BJ (cell line): Measurements from ENCODE around the gene PROM1. TPM values are rescaled to one million over a fixed set of nuclear protein-coding genes. Genes with fewer than 3 reads are reported as not detected.

Experiments used
- CTCF ChIA-PET: fragments of 350-600 bp; formaldehyde crosslinking; extraction: SDS; loops from one replicate; lab custom pipeline; 2021; ENCODE audit warnings: antibody characterized with exemption, inconsistent platforms; lab: Yijun Ruan, JAX
- POLR2A ChIA-PET: fragments of 300-600 bp; sonication (Branson Sonifier 250); formaldehyde crosslinking; extraction: SDS; loops from one replicate; lab custom pipeline; 2021; ENCODE audit warnings: antibody characterized with exemption; lab: Charles Lee
- DNase-seq: peaks from one replicate; pipeline ENCODE4 v3.0.0-alpha.2; 2011; ENCODE audit warnings: low read depth
- H3K27me3 ChIP-seq: 2 replicates; pipeline ENCODE4 v1.6.0; 2011; ENCODE audit warnings: low read length; ENCODE audit not compliant: control insufficient read depth, insufficient read depth
- H3K36me3 ChIP-seq: 2 replicates; pipeline ENCODE4 v1.5.1; 2011; ENCODE audit warnings: low read length; ENCODE audit not compliant: control insufficient read depth, insufficient read depth
- H3K4me3 ChIP-seq: 2 replicates; pipeline ENCODE4 v1.5.1; 2011; ENCODE audit warnings: low read depth, mild to moderate bottlenecking, control low read depth, low read length
- CTCF ChIP-seq: IDR thresholded peaks from 2 replicates; pipeline ENCODE4 v1.5.1; 2011; ENCODE audit warnings: low read depth, mild to moderate bottlenecking, control low read depth, inconsistent platforms, low read length, moderate library complexity; ENCODE audit not compliant: insufficient read depth
- polyA plus RNA-seq: library from polyadenylated mRNA; depleted of rRNA; stranded (reverse); fragments of >200 nt; gene quantifications from 2 replicates; pipeline ENCODE4 v1.2.3, GENCODE V29; 2011

PROM1 gene
- polyA plus RNA-seq, 1 experiment, result not detected

- Histone ChIP-seq H3K4me3 (no peak overlapping the region), H3K27me3 (peaks cover 14% of the 10 kb centered on the region), H3K36me3 (no peaks in the 10 kb centered on the region)
- no peak for TF ChIP-seq CTCF
- POLR2A ChIA-PET, result no interaction called here
- DNase-seq, result no peak
- CTCF ChIA-PET, result interaction anchor here (0.6 to 1.4 kb wide), 2 partner anchors 27 to 431 kb away, joined by 3 to 4 read pairs; no protein-coding TSS in a partner anchor
Observed at GRCh38 chr4:15929540-15929939, 154.3 kb downstream of the PROM1 start.

- ChIA-PET CTCF (interaction anchor here (0.6 to 1.4 kb wide), 3 partner anchors 27 to 430 kb away, joined by 3 to 4 read pairs (median 3); no protein-coding TSS in a partner anchor), POLR2A (no interaction called here)
- DNase-seq, result no peak
- Histone ChIP-seq H3K4me3 (no peak overlapping the region), H3K36me3 (no peaks in the 10 kb centered on the region), H3K27me3 (peaks cover 14% of the 10 kb centered on the region)
- TF ChIP-seq CTCF, result no peak
Observed at GRCh38 chr4:15928883-15929282, 154.9 kb downstream of the PROM1 start.

GRCh38 chr4:15926486-15926885, 157.3 kb downstream of the PROM1 start:
- H3K36me3 ChIP-seq, result no peaks in the 10 kb centered on the region
- ChIA-PET POLR2A (no interaction called here), CTCF (interaction anchor here (1.0 to 1.3 kb wide), 3 partner anchors 9 to 44 kb away, joined by 3 to 4 read pairs (median 3); no protein-coding TSS in a partner anchor)
- DNase-seq, result no peak
- no peak for TF ChIP-seq CTCF
- no peak overlapping the region for H3K4me3 ChIP-seq
- peaks cover 13% of the 10 kb centered on the region for H3K27me3 ChIP-seq

GRCh38 chr4:15925830-15926229, 158.0 kb downstream of the PROM1 start:
- TF ChIP-seq CTCF, result no peak
- DNase-seq, result no peak
- ChIA-PET CTCF (interaction anchor here (1.0 to 5.6 kb wide), 6 partner anchors 8 to 44 kb away, joined by 3 to 28 read pairs (median 3); no protein-coding TSS in a partner anchor), POLR2A (no interaction called here)
- H3K4me3 ChIP-seq, result no peak overlapping the region
- peaks cover 13% of the 10 kb centered on the region for H3K27me3 ChIP-seq
- H3K36me3 ChIP-seq, result no peaks in the 10 kb centered on the region

- CTCF ChIA-PET, result interaction anchor here (1.7 to 5.6 kb wide), 2 partner anchors 35 to 39 kb away, joined by 12 to 28 read pairs; no protein-coding TSS in a partner anchor
- TF ChIP-seq CTCF, result no peak
- H3K27me3 ChIP-seq, result no peaks in the 10 kb centered on the region
- no peak overlapping the region for H3K4me3 ChIP-seq
- DNase-seq, result no peak
- H3K36me3 ChIP-seq, result no peaks in the 10 kb centered on the region
- POLR2A ChIA-PET, result no interaction called here
Observed at GRCh38 chr4:15921592-15921932, 162.3 kb downstream of the PROM1 start.
